ENCODE data around the gene ACOXL. TPM values are rescaled to one million over a fixed set of nuclear protein-coding genes. Genes with fewer than 3 reads are reported as not detected.

The ACOXL gene
- total RNA-seq, 1 donor, result not detected

- no peak for TF ChIP-seq CTCF (IDR thresholded peaks at IDR 0.05; ENCODE audit: extremely low read depth, low read depth, low read length)
- peaks cover 5% of the 10 kb centered on the region for H3K27me3 ChIP-seq (ENCODE audit: insufficient read depth, low read length)
- H3K36me3 ChIP-seq (ENCODE audit: insufficient read depth, low read length), result no peaks in the 10 kb centered on the region
- H3K4me3 ChIP-seq (ENCODE audit: insufficient read depth, low read length), result no peak overlapping the region
- no peak overlapping the region for H3K4me2 ChIP-seq (ENCODE audit: insufficient read depth, low read length)
- H2AFZ ChIP-seq (ENCODE audit: low read length), result no peak overlapping the region
- H3K27ac ChIP-seq (ENCODE audit: low read depth, low read length), result no peak overlapping the region
- H3K9me3 ChIP-seq (ENCODE audit: low read depth, low read length), result no peaks in the 10 kb centered on the region
- H3K79me2 ChIP-seq (ENCODE audit: insufficient read depth, low read length), result no peaks in the 10 kb centered on the region
- no peak for DNase-seq (ENCODE audit: insufficient read length, low spot score, missing footprints)
- H3K4me1 ChIP-seq (ENCODE audit: insufficient read depth, low read length), result peaks cover 13% of the 10 kb centered on the region
- H4K20me1 ChIP-seq (ENCODE audit: insufficient read depth, low read length), result no peaks in the 10 kb centered on the region
Observed at GRCh38 chr2:111167863-111168162, 435.4 kb downstream of the ACOXL start.

Other genes starting within 250 kb of the ACOXL start
- gene RGPD6, start 155.4 kb upstream of the ACOXL start, total RNA-seq, result 56.0 and 62.2 TPM in 2 replicates
- gene BUB1, start 54.5 kb upstream of the ACOXL start, total RNA-seq, result 4.7 and 7.1 TPM in 2 replicates